Activated CD8-positive, alpha-beta T cell treated with anti-CD3 and anti-CD28 coated beads for 36 hours (primary cell): ENCODE data around the gene ABCA8. TPM values are rescaled to one million over a fixed set of nuclear protein-coding genes. Genes with fewer than 3 reads are reported as not detected.

ENCODE experiments used
- ATAC-seq: fragments of 200-7000 bp; cut with Tn5 transposase; one replicate; pipeline ENCODE4 v1.10.0; 2021; ENCODE audit warnings: mild to moderate bottlenecking, moderate library complexity
- CTCF ChIA-PET: fragments of 350-600 bp; sonication (Branson Sonifier 250); formaldehyde crosslinking; loops from one replicate; lab custom pipeline; 2021; ENCODE audit warnings: antibody characterized with exemption; lab: Charles Lee
- POLR2A ChIA-PET: fragments of 350-600 bp; sonication (Branson Sonifier 250); formaldehyde crosslinking; loops from one replicate; lab custom pipeline; 2021; ENCODE audit warnings: antibody characterized with exemption; lab: Charles Lee
- DNase-seq: peaks from one replicate; pipeline ENCODE4 v3.0.0-alpha.2; 2020
- H3K27ac Mint-ChIP-seq: one replicate; pipeline ENCODE4 v1.8.0; 2021; ENCODE audit warnings: mild to moderate bottlenecking, mixed read lengths
- H3K27me3 Mint-ChIP-seq: one replicate; pipeline ENCODE4 v1.8.0; 2021; ENCODE audit warnings: mixed read lengths
- H3K36me3 Mint-ChIP-seq: one replicate; pipeline ENCODE4 v1.8.0; 2021; ENCODE audit warnings: low read depth, mixed read lengths
- H3K4me1 Mint-ChIP-seq: one replicate; pipeline ENCODE4 v1.8.0; 2021; ENCODE audit warnings: low read depth, mixed read lengths
- H3K4me3 Mint-ChIP-seq: one replicate; pipeline ENCODE4 v1.8.0; 2021; ENCODE audit warnings: mild to moderate bottlenecking, moderate library complexity, mixed read lengths
- H3K9me3 Mint-ChIP-seq: one replicate; pipeline ENCODE4 v1.8.0; 2021; ENCODE audit warnings: mixed read lengths
- CTCF ChIP-seq: fragments of 200-600 bp; IDR thresholded peaks from one replicate; pipeline ENCODE4 v1.8.0; 2022; ENCODE audit warnings: antibody characterized with exemption, mild to moderate bottlenecking
- intact Hi-C: fragments of 100-400 bp; cut with micrococcal nuclease; formaldehyde crosslinking; loops from one replicate; pipeline ENCODE4 v1.10.0; 2022
- total RNA-seq, 2 experiments: library from RNA; stranded (reverse); gene quantifications; one replicate each; pipeline ENCODE4 v1.2.3, GENCODE V29; 2021

ABCA8 gene
- total RNA-seq, 2 experiments from 2014 or later: not detected

GRCh38 chr17:68939195-68939594, 16.0 kb downstream of the ABCA8 start:
- intact Hi-C loops: no loop called here
- TF ChIP-seq CTCF: no peak
- Mint-ChIP-seq H3K9me3 (no peaks in the 10 kb centered on the region), H3K27me3 (peaks cover 1% of the 10 kb centered on the region), H3K27ac (no peak overlapping the region), H3K36me3 (no peaks in the 10 kb centered on the region), H3K4me3 (no peak overlapping the region), H3K4me1 (no peaks in the 10 kb centered on the region)
- no peak for DNase-seq
- CTCF ChIA-PET: no interaction called here
- POLR2A ChIA-PET: no interaction called here
- no peak for ATAC-seq

- POLR2A ChIA-PET: no interaction called here
- H3K4me1 Mint-ChIP-seq: no peaks in the 10 kb centered on the region
- intact Hi-C loops: no loop called here
- no peak for TF ChIP-seq CTCF
- no peaks in the 10 kb centered on the region for H3K9me3 Mint-ChIP-seq
- peaks cover 1% of the 10 kb centered on the region for H3K27me3 Mint-ChIP-seq
- no peak for ATAC-seq
- DNase-seq: no peak
- CTCF ChIA-PET: no interaction called here
- no peaks in the 10 kb centered on the region for H3K36me3 Mint-ChIP-seq
- no peak overlapping the region for H3K27ac Mint-ChIP-seq
- H3K4me3 Mint-ChIP-seq: no peak overlapping the region
Measured at GRCh38 chr17:68937890-68938514, 17.2 kb downstream of the ABCA8 start.

- intact Hi-C loops: no loop called here
- POLR2A ChIA-PET: no interaction called here
- no peak for TF ChIP-seq CTCF
- DNase-seq: no peak
- CTCF ChIA-PET: no interaction called here
- no peak overlapping the region for H3K27ac Mint-ChIP-seq
- H3K36me3 Mint-ChIP-seq: no peaks in the 10 kb centered on the region
- no peak overlapping the region for H3K4me3 Mint-ChIP-seq
- ATAC-seq: no peak
- no peaks in the 10 kb centered on the region for H3K4me1 Mint-ChIP-seq
- H3K27me3 Mint-ChIP-seq: peaks cover 1% of the 10 kb centered on the region
- H3K9me3 Mint-ChIP-seq: no peaks in the 10 kb centered on the region
Measured at GRCh38 chr17:68927516-68927915, 27.7 kb downstream of the ABCA8 start.

- CTCF ChIA-PET: no interaction called here
- intact Hi-C loops: no loop called here
- H3K27me3 Mint-ChIP-seq: no peaks in the 10 kb centered on the region
Measured at GRCh38 chr17:68924793-68925720, 30.1 kb downstream of the ABCA8 start.

More at GRCh38 chr17:68924793-68925720, 30.1 kb downstream of the ABCA8 start:
- TF ChIP-seq CTCF: no peak
- Mint-ChIP-seq H3K27ac (no peak overlapping the region), H3K9me3 (no peaks in the 10 kb centered on the region), H3K4me3 (no peak overlapping the region), H3K36me3 (no peaks in the 10 kb centered on the region), H3K4me1 (no peaks in the 10 kb centered on the region)
- DNase-seq (no peak), ATAC-seq (no peak)
- POLR2A ChIA-PET: no interaction called here
